ENCODE results near the gene PDHA1. TPM values are rescaled to one million over a fixed set of nuclear protein-coding genes. Genes with fewer than 3 reads are reported as not detected.

PDHA1 gene
- total RNA-seq, 1 experiment from 2014 or later = 275 TPM

GRCh38 chrX:19375546-19375945 lies 31.8 kb downstream of the PDHA1 start:
- no peaks in the 10 kb centered on the region for H3K9me3 Mint-ChIP-seq (ENCODE audit: unreplicated experiment)
- H3K9me3 ChIP-seq = no peaks in the 10 kb centered on the region
- no peak overlapping the region for H3K27ac Mint-ChIP-seq (ENCODE audit: unreplicated experiment)
- H3K4me3 ChIP-seq (ENCODE audit: low read depth, low read length) = no peak overlapping the region
- ChIA-PET POLR2A (no interaction called here), CTCF (no interaction called here)
- no peaks in the 10 kb centered on the region for H3K36me3 Mint-ChIP-seq (ENCODE audit: insufficient read depth, unreplicated experiment)
- no TSS peak for BruUV-seq (replicated peaks)
- H3K4me1 Mint-ChIP-seq (ENCODE audit: low read depth, unreplicated experiment) = no peaks in the 10 kb centered on the region
- intact Hi-C loops (cut with micrococcal nuclease; ENCODE audit: unreplicated experiment) = no loop called here
- DNase-seq = no peak
- no peaks in the 10 kb centered on the region for H3K4me1 ChIP-seq
- H3K27me3 Mint-ChIP-seq (ENCODE audit: insufficient read depth, unreplicated experiment) = no peaks in the 10 kb centered on the region
- H3K36me3 ChIP-seq (ENCODE audit: control insufficient read depth, insufficient read depth, low read length) = no peaks in the 10 kb centered on the region
- no peak for TF ChIP-seq CTCF (IDR thresholded peaks at IDR 0.05; ENCODE audit: insufficient read depth in 1 of 2, low read depth in 1 of 2, low read length in 1 of 2, severe bottlenecking in 1 of 2, unreplicated experiment in 1 of 2)
- no peaks in the 10 kb centered on the region for H3K27me3 ChIP-seq (replicated peaks; ENCODE audit: control insufficient read depth, insufficient read depth, low read length)
- H3K4me3 Mint-ChIP-seq (ENCODE audit: unreplicated experiment) = no peak overlapping the region

- no peak overlapping the region for H3K4me3 Mint-ChIP-seq (ENCODE audit: unreplicated experiment)
- H3K27ac Mint-ChIP-seq (ENCODE audit: unreplicated experiment) = no peak overlapping the region
- no peaks in the 10 kb centered on the region for H3K4me1 Mint-ChIP-seq (ENCODE audit: low read depth, unreplicated experiment)
- no TSS peak for BruUV-seq (replicated peaks)
- TF ChIP-seq CTCF (IDR thresholded peaks at IDR 0.05; ENCODE audit: insufficient read depth in 1 of 2, low read depth in 1 of 2, low read length in 1 of 2, severe bottlenecking in 1 of 2, unreplicated experiment in 1 of 2) = no peak
- intact Hi-C loops (cut with micrococcal nuclease; ENCODE audit: unreplicated experiment) = no loop called here
- ChIA-PET CTCF (no interaction called here), POLR2A (no interaction called here)
- no peaks in the 10 kb centered on the region for H3K36me3 Mint-ChIP-seq (ENCODE audit: insufficient read depth, unreplicated experiment)
- no peaks in the 10 kb centered on the region for H3K9me3 ChIP-seq
- DNase-seq = no peak
- H3K27me3 ChIP-seq (replicated peaks; ENCODE audit: control insufficient read depth, insufficient read depth, low read length) = no peaks in the 10 kb centered on the region
- no peaks in the 10 kb centered on the region for H3K4me1 ChIP-seq
- no peaks in the 10 kb centered on the region for H3K9me3 Mint-ChIP-seq (ENCODE audit: unreplicated experiment)
- H3K4me3 ChIP-seq (ENCODE audit: low read depth, low read length) = no peak overlapping the region
- H3K27me3 Mint-ChIP-seq (ENCODE audit: insufficient read depth, unreplicated experiment) = no peaks in the 10 kb centered on the region
- no peaks in the 10 kb centered on the region for H3K36me3 ChIP-seq (ENCODE audit: control insufficient read depth, insufficient read depth, low read length)
Observed at GRCh38 chrX:19377799-19378198, 34.1 kb downstream of the PDHA1 start.

GRCh38 chrX:19381326-19381725 lies 37.6 kb downstream of the PDHA1 start:
- H3K4me1 Mint-ChIP-seq (ENCODE audit: low read depth, unreplicated experiment) = no peaks in the 10 kb centered on the region
- BruUV-seq (replicated peaks) = no TSS peak
- POLR2A ChIA-PET = no interaction called here
- Histone ChIP-seq H3K4me3 (ENCODE audit: low read depth, low read length) (no peak overlapping the region), H3K27me3 (replicated peaks; ENCODE audit: control insufficient read depth, insufficient read depth, low read length) (no peaks in the 10 kb centered on the region), H3K36me3 (ENCODE audit: control insufficient read depth, insufficient read depth, low read length) (no peaks in the 10 kb centered on the region), H3K9me3 (no peaks in the 10 kb centered on the region), H3K4me1 (no peaks in the 10 kb centered on the region)
- H3K27ac Mint-ChIP-seq (ENCODE audit: unreplicated experiment) = no peak overlapping the region
- intact Hi-C loops (cut with micrococcal nuclease; ENCODE audit: unreplicated experiment) = loop anchor here (10.0 kb wide), 1 partner anchor 63 kb away; no protein-coding TSS in a partner anchor
- TF ChIP-seq CTCF (IDR thresholded peaks at IDR 0.05; ENCODE audit: insufficient read depth in 1 of 2, low read depth in 1 of 2, low read length in 1 of 2, severe bottlenecking in 1 of 2, unreplicated experiment in 1 of 2) = no peak
- no peak overlapping the region for H3K4me3 Mint-ChIP-seq (ENCODE audit: unreplicated experiment)
- H3K9me3 Mint-ChIP-seq (ENCODE audit: unreplicated experiment) = no peaks in the 10 kb centered on the region
- CTCF ChIA-PET = interaction anchor here (0.7 kb wide), 1 partner anchor 81 kb away, joined by 8 read pairs; no protein-coding TSS in a partner anchor
- H3K27me3 Mint-ChIP-seq (ENCODE audit: insufficient read depth, unreplicated experiment) = no peaks in the 10 kb centered on the region
- no peak for DNase-seq
- H3K36me3 Mint-ChIP-seq (ENCODE audit: insufficient read depth, unreplicated experiment) = no peaks in the 10 kb centered on the region
